HepG2 (cell line): ENCODE measurements around the gene PIM3. TPM values are rescaled to one million over a fixed set of nuclear protein-coding genes. Genes with fewer than 3 reads are reported as not detected.
A peak's percentile ranks its signal among the peaks of the same experiment; 100 is the strongest.

ENCODE experiments used
- CREB1 ChIP-seq, 2 experiments: fragments of 450-650 bp in 1 of 2; IDR thresholded peaks; 2 replicates each; pipeline ENCODE4 v1.6.1; 2016 to 2017; ENCODE audit warnings: control low read depth in 1 of 2, mild to moderate bottlenecking in 1 of 2, missing compliant biosample characterization in 1 of 2, missing genetic modification characterization in 1 of 2
- EP300 ChIP-seq, 3 experiments: sonication (generic) in 1 of 3; formaldehyde crosslinking in 1 of 3; IDR thresholded peaks; 2 replicates each; pipeline versions ENCODE4 v1.5.1 to v1.6.1; 2011 to 2020; ENCODE audit warnings: low read depth in 2 of 3, low read length in 2 of 3, borderline replicate concordance in 1 of 3, improper control_type of control experiment in 1 of 3, mild to moderate bottlenecking in 1 of 3, missing genetic modification reagents in 1 of 3, moderate library complexity in 1 of 3
- HIVEP1 ChIP-seq: sonication (generic); formaldehyde crosslinking; IDR thresholded peaks from 2 replicates; pipeline ENCODE4 v1.4.0; 2020; ENCODE audit warnings: mild to moderate bottlenecking, missing genetic modification reagents
- KLF15 ChIP-seq: sonication (generic); formaldehyde crosslinking; IDR thresholded peaks from 2 replicates; pipeline ENCODE4 v1.8.1; 2023; ENCODE audit warnings: borderline replicate concordance, mild to moderate bottlenecking, inconsistent platforms, missing genetic modification reagents, mixed read lengths
- MTF2 ChIP-seq: sonication (generic); formaldehyde crosslinking; IDR thresholded peaks from 2 replicates; pipeline ENCODE4 v1.5.0; 2020; ENCODE audit warnings: missing genetic modification reagents, borderline replicate concordance
- POLR2G ChIP-seq: fragments of 200-400 bp; formaldehyde crosslinking; IDR thresholded peaks from 2 replicates; pipeline ENCODE4 v1.6.1; 2018; ENCODE audit warnings: mild to moderate bottlenecking, low read depth, low read length, moderate library complexity
- SMYD3 ChIP-seq: sonication (generic); formaldehyde crosslinking; IDR thresholded peaks from 2 replicates; pipeline ENCODE4 v1.8.1; 2023; ENCODE audit warnings: mild to moderate bottlenecking, missing genetic modification reagents
- SOX6 ChIP-seq, 2 experiments: fragments of 450-650 bp in 1 of 2; sonication (generic) in 1 of 2; formaldehyde crosslinking in 1 of 2; IDR thresholded peaks; 2 replicates each; pipeline versions ENCODE4 v1.4.0 to v1.6.1; 2017 to 2020; ENCODE audit warnings: antibody characterized with exemption in 1 of 2, mild to moderate bottlenecking in 1 of 2, missing genetic modification reagents in 1 of 2
- ZMYM2 ChIP-seq: sonication (generic); formaldehyde crosslinking; IDR thresholded peaks from 2 replicates; pipeline ENCODE4 v1.8.0; 2022; ENCODE audit warnings: mild to moderate bottlenecking, missing genetic modification reagents
- polyA plus RNA-seq, 8 experiments: library from polyadenylated mRNA; depleted of rRNA in 3 of 8; stranded (reverse) in 7 of 8; unstranded in 1 of 8; fragments of >200 nt; fragmentation: Illumina TruSeq in 4 of 8; extraction: Trizol in 4 of 8; gene quantifications; 2 replicates each; pipeline versions ENCODE4 v1.2.1 to v1.2.3, GENCODE V29; 2011 to 2016; ENCODE audit warnings: low read depth in 4 of 8, missing spikeins in 1 of 8, mixed read lengths in 1 of 8; ENCODE audit not compliant: insufficient read depth in 1 of 8
- total RNA-seq, 5 experiments: library from RNA; depleted of rRNA; stranded (reverse); fragments of >200 nt; fragmentation: Illumina TruSeq; extraction: Trizol; gene quantifications; 2 replicates each; pipeline ENCODE4 v1.2.3, GENCODE V29; 2016; ENCODE audit warnings: low read depth in 1 of 5
- TF ChIP-seq, protein P1 (sequence below): sonication (generic); formaldehyde crosslinking; IDR thresholded peaks from 2 replicates; pipeline ENCODE4 v1.5.1; 2020; ENCODE audit warnings: mild to moderate bottlenecking, missing genetic modification reagents, moderate library complexity
- TF ChIP-seq, protein P2 (sequence below), 2 experiments: sonication (generic) in 1 of 2; formaldehyde crosslinking in 1 of 2; IDR thresholded peaks; 2 replicates each; pipeline versions ENCODE4 v1.4.0 to v1.6.1; 2016 to 2020; ENCODE audit warnings: borderline replicate concordance in 1 of 2, low read depth in 1 of 2, mild to moderate bottlenecking in 1 of 2, missing genetic modification reagents in 1 of 2
- TF ChIP-seq, protein P3 (sequence below): sonication (generic); formaldehyde crosslinking; conservative IDR thresholded peaks from 2 replicates; pipeline ENCODE4 v1.4.0; 2020; ENCODE audit warnings: mild to moderate bottlenecking, missing genetic modification reagents, moderate library complexity
- TF ChIP-seq, protein P4 (sequence below): IDR thresholded peaks from 2 replicates; pipeline ENCODE4 v1.6.1; 2016; ENCODE audit warnings: low read depth, control low read depth

PIM3 gene
- total and polyA plus RNA-seq, 2 of the 13 experiments (the other 11 are each of a cell fraction or from before 2014, with no cell fraction given): 21.6 to 31.2 TPM

DNA sequence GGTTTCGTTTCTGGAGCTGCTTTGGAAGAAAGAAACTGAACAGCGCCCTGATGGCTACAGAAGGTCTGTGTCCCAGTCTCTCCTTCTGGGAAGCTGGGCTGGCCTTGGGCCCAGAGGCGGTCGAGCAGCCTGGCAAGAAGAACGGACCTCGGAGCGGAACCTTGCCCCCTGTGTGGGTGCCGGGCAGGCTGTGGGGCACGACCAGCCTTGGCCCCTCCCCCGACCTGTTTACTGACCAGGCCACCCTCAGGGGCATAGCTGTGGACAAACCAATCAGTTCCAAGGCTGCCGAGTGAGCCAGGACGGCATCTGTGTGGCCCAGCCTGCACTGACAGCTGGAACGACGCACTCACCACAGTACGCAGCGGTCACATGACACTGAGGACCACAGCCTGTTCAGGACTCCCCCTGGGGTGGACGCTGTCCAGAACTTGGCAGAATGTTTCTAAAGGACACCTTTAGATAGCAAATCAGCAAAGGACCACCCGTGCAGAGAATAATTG is 7.2 kb downstream of the PIM3 start (continued):
- TF ChIP-seq, protein P1, sequence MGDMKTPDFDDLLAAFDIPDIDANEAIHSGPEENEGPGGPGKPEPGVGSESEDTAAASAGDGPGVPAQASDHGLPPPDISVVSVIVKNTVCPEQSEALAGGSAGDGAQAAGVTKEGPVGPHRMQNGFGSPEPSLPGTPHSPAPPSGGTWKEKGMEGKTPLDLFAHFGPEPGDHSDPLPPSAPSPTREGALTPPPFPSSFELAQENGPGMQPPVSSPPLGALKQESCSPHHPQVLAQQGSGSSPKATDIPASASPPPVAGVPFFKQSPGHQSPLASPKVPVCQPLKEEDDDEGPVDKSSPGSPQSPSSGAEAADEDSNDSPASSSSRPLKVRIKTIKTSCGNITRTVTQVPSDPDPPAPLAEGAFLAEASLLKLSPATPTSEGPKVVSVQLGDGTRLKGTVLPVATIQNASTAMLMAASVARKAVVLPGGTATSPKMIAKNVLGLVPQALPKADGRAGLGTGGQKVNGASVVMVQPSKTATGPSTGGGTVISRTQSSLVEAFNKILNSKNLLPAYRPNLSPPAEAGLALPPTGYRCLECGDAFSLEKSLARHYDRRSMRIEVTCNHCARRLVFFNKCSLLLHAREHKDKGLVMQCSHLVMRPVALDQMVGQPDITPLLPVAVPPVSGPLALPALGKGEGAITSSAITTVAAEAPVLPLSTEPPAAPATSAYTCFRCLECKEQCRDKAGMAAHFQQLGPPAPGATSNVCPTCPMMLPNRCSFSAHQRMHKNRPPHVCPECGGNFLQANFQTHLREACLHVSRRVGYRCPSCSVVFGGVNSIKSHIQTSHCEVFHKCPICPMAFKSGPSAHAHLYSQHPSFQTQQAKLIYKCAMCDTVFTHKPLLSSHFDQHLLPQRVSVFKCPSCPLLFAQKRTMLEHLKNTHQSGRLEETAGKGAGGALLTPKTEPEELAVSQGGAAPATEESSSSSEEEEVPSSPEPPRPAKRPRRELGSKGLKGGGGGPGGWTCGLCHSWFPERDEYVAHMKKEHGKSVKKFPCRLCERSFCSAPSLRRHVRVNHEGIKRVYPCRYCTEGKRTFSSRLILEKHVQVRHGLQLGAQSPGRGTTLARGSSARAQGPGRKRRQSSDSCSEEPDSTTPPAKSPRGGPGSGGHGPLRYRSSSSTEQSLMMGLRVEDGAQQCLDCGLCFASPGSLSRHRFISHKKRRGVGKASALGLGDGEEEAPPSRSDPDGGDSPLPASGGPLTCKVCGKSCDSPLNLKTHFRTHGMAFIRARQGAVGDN (CRISPR knock-in tag): peak; percentile 58
- TF ChIP-seq, protein P2, sequence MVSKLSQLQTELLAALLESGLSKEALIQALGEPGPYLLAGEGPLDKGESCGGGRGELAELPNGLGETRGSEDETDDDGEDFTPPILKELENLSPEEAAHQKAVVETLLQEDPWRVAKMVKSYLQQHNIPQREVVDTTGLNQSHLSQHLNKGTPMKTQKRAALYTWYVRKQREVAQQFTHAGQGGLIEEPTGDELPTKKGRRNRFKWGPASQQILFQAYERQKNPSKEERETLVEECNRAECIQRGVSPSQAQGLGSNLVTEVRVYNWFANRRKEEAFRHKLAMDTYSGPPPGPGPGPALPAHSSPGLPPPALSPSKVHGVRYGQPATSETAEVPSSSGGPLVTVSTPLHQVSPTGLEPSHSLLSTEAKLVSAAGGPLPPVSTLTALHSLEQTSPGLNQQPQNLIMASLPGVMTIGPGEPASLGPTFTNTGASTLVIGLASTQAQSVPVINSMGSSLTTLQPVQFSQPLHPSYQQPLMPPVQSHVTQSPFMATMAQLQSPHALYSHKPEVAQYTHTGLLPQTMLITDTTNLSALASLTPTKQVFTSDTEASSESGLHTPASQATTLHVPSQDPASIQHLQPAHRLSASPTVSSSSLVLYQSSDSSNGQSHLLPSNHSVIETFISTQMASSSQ (IDR thresholded peaks at IDR 0.05; ENCODE audit: low read depth): no peak
- TF ChIP-seq, protein P2 (CRISPR knock-in tag; IDR thresholded peaks at IDR 0.05; ENCODE audit: borderline replicate concordance): no peak
- TF ChIP-seq, protein P3, sequence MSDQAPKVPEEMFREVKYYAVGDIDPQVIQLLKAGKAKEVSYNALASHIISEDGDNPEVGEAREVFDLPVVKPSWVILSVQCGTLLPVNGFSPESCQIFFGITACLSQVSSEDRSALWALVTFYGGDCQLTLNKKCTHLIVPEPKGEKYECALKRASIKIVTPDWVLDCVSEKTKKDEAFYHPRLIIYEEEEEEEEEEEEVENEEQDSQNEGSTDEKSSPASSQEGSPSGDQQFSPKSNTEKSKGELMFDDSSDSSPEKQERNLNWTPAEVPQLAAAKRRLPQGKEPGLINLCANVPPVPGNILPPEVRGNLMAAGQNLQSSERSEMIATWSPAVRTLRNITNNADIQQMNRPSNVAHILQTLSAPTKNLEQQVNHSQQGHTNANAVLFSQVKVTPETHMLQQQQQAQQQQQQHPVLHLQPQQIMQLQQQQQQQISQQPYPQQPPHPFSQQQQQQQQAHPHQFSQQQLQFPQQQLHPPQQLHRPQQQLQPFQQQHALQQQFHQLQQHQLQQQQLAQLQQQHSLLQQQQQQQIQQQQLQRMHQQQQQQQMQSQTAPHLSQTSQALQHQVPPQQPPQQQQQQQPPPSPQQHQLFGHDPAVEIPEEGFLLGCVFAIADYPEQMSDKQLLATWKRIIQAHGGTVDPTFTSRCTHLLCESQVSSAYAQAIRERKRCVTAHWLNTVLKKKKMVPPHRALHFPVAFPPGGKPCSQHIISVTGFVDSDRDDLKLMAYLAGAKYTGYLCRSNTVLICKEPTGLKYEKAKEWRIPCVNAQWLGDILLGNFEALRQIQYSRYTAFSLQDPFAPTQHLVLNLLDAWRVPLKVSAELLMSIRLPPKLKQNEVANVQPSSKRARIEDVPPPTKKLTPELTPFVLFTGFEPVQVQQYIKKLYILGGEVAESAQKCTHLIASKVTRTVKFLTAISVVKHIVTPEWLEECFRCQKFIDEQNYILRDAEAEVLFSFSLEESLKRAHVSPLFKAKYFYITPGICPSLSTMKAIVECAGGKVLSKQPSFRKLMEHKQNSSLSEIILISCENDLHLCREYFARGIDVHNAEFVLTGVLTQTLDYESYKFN (CRISPR knock-in tag): no peak
- peak; percentile 28; the same call in 1 of the 2 replicates for TF ChIP-seq CREB1 (IDR thresholded peaks at IDR 0.05)
- TF ChIP-seq CREB1 (CRISPR knock-in tag; IDR thresholded peaks at IDR 0.05): no peak
- no peak for TF ChIP-seq EP300 (IDR thresholded peaks at IDR 0.05; ENCODE audit: low read depth in 2 of 2, low read length in 2 of 2)
- TF ChIP-seq EP300 (CRISPR knock-in tag; IDR thresholded peaks at IDR 0.05; ENCODE audit: borderline replicate concordance): no peak
- no peak for TF ChIP-seq MTF2 (CRISPR knock-in tag)
- TF ChIP-seq KLF15: no peak
- no peak for TF ChIP-seq SOX6 (IDR thresholded peaks at IDR 0.05)
- TF ChIP-seq SOX6 (CRISPR knock-in tag; IDR thresholded peaks at IDR 0.05): no peak
- TF ChIP-seq ZMYM2 (CRISPR knock-in tag): no peak
- TF ChIP-seq, protein P4, sequence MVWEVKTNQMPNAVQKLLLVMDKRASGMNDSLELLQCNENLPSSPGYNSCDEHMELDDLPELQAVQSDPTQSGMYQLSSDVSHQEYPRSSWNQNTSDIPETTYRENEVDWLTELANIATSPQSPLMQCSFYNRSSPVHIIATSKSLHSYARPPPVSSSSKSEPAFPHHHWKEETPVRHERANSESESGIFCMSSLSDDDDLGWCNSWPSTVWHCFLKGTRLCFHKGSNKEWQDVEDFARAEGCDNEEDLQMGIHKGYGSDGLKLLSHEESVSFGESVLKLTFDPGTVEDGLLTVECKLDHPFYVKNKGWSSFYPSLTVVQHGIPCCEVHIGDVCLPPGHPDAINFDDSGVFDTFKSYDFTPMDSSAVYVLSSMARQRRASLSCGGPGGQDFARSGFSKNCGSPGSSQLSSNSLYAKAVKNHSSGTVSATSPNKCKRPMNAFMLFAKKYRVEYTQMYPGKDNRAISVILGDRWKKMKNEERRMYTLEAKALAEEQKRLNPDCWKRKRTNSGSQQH (CRISPR knock-in tag): peak; percentile 49; the same call in 1 of the 2 replicates
- TF ChIP-seq SMYD3 (CRISPR knock-in tag): no peak
- peak; percentile 21; the same call in 1 of the 2 replicates for TF ChIP-seq HIVEP1 (CRISPR knock-in tag)
- TF ChIP-seq POLR2G: peak; percentile 14; the same call in 1 of the 2 replicates
